HL-60 (cell line): Measurements from ENCODE around the gene ROCK2.

Source experiments
- DNase-seq, 2 experiments: peaks; one replicate each; pipeline ENCODE4 v3.0.0-alpha.2; 2010 to 2020; ENCODE audit warnings: low read depth in 1 of 2, low spot score in 1 of 2
- H3K27ac ChIP-seq: fragments of 250-450 bp; sonication (Bioruptor Pico); replicated peaks from 2 replicates; pipeline ENCODE4 v1.5.1; 2020; ENCODE audit warnings: mild to moderate bottlenecking, moderate library complexity
- H3K27me3 ChIP-seq: fragments of 250-450 bp; sonication (Bioruptor Pico); 2 replicates; pipeline ENCODE4 v1.5.1; 2021; ENCODE audit warnings: mild to moderate bottlenecking, moderate library complexity; ENCODE audit not compliant: insufficient read depth, poor library complexity, severe bottlenecking
- H3K4me3 ChIP-seq: replicated peaks from 2 replicates; pipeline ENCODE4 v1.5.1; 2011; ENCODE audit warnings: mild to moderate bottlenecking, control low read depth, low read length; ENCODE audit not compliant: insufficient read depth
- GABPA ChIP-seq: IDR thresholded peaks from 2 replicates; pipeline ENCODE4 v1.6.1; 2012; ENCODE audit warnings: low read depth
- POLR2AphosphoS5 ChIP-seq: IDR thresholded peaks from 2 replicates; pipeline ENCODE4 v1.6.1; 2012; ENCODE audit warnings: low read depth
- SPI1 ChIP-seq: IDR thresholded peaks from 2 replicates; pipeline ENCODE4 v1.6.1; 2012; ENCODE audit warnings: low read depth, mild to moderate bottlenecking, borderline replicate concordance
- TF ChIP-seq, protein P1 (sequence below): IDR thresholded peaks from 2 replicates; pipeline ENCODE4 v1.6.1; 2012; ENCODE audit warnings: low read depth; ENCODE audit not compliant: insufficient replicate concordance
- TF ChIP-seq, protein P2 (sequence below): IDR thresholded peaks from one replicate; pipeline ENCODE4 v1.5.1; 2011; ENCODE audit warnings: low read length, control low read depth, inconsistent platforms; ENCODE audit not compliant: insufficient read depth

Gene ROCK2

DNA sequence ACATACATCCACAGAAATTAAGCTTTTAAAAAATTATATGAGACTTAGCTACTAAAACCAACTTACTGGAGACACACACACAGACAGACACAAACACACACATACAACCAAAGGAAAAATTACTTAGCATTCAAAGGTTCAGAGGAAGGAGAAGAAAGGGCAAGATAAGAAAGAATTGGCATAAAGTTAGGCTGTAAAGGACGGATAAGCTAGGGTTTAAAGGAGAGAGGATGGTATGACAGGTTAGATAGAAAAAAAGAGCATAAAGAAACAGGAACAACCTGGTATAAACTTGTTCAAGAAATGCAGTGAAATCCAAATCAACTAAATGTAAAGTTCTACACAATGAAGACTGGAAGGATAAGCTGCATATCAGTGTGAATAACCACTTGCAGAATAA is 115.7 kb downstream of the ROCK2 start:
- DNase-seq: no peak
- TF ChIP-seq, protein P1, sequence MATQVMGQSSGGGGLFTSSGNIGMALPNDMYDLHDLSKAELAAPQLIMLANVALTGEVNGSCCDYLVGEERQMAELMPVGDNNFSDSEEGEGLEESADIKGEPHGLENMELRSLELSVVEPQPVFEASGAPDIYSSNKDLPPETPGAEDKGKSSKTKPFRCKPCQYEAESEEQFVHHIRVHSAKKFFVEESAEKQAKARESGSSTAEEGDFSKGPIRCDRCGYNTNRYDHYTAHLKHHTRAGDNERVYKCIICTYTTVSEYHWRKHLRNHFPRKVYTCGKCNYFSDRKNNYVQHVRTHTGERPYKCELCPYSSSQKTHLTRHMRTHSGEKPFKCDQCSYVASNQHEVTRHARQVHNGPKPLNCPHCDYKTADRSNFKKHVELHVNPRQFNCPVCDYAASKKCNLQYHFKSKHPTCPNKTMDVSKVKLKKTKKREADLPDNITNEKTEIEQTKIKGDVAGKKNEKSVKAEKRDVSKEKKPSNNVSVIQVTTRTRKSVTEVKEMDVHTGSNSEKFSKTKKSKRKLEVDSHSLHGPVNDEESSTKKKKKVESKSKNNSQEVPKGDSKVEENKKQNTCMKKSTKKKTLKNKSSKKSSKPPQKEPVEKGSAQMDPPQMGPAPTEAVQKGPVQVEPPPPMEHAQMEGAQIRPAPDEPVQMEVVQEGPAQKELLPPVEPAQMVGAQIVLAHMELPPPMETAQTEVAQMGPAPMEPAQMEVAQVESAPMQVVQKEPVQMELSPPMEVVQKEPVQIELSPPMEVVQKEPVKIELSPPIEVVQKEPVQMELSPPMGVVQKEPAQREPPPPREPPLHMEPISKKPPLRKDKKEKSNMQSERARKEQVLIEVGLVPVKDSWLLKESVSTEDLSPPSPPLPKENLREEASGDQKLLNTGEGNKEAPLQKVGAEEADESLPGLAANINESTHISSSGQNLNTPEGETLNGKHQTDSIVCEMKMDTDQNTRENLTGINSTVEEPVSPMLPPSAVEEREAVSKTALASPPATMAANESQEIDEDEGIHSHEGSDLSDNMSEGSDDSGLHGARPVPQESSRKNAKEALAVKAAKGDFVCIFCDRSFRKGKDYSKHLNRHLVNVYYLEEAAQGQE: no peak
- TF ChIP-seq GABPA (no peak), SPI1 (no peak), POLR2AphosphoS5 (no peak)
- TF ChIP-seq, protein P2, sequence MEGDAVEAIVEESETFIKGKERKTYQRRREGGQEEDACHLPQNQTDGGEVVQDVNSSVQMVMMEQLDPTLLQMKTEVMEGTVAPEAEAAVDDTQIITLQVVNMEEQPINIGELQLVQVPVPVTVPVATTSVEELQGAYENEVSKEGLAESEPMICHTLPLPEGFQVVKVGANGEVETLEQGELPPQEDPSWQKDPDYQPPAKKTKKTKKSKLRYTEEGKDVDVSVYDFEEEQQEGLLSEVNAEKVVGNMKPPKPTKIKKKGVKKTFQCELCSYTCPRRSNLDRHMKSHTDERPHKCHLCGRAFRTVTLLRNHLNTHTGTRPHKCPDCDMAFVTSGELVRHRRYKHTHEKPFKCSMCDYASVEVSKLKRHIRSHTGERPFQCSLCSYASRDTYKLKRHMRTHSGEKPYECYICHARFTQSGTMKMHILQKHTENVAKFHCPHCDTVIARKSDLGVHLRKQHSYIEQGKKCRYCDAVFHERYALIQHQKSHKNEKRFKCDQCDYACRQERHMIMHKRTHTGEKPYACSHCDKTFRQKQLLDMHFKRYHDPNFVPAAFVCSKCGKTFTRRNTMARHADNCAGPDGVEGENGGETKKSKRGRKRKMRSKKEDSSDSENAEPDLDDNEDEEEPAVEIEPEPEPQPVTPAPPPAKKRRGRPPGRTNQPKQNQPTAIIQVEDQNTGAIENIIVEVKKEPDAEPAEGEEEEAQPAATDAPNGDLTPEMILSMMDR: no peak
- no peaks in the 10 kb centered on the region for H3K27me3 ChIP-seq
- H3K27ac ChIP-seq: no peak overlapping the region
- H3K4me3 ChIP-seq: no peak overlapping the region

DNA sequence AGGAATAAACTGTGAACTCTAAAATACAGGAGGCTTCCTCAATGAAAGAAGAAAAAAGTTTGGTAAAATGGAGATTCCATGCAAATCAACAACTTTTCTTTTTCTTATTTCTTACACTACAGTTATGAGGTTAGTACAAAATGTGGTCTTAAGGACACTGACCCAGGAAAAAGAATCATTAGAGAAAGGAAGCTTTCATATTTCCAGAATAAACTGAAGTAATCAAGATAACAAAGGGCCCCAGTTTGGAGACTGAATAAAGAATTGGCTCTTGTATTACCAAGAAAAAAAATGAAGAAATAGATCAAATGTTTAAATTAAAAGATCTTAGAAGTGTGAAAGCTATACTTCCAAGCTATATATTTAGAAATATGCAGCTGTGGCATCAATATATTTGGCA is 116.8 kb downstream of the ROCK2 start:
- TF ChIP-seq, protein P1: no peak
- TF ChIP-seq POLR2AphosphoS5 (no peak), SPI1 (no peak), GABPA (no peak)
- TF ChIP-seq, protein P2: no peak
- no peak overlapping the region for H3K4me3 ChIP-seq
- no peak overlapping the region for H3K27ac ChIP-seq
- no peak for DNase-seq
- H3K27me3 ChIP-seq: no peaks in the 10 kb centered on the region

DNA sequence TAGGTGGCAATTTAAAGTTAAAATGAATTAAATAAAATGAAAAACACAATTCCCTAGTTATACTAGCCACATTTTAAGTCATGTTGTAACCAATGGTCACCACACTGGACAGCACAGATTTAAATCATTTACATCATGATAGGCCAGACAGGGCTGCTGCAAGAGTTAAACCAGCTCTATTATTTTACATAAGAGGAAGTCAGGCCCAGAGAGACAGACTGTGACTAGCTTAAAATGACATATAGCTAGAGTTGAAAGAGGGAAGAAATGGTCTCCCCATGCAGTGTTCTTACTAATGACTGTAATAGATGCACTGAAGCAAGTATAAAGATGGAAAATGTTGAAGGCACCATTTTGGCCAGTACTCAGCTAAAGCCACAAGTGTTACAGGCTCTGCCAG is 119.5 kb downstream of the ROCK2 start:
- no peak overlapping the region for H3K4me3 ChIP-seq
- TF ChIP-seq GABPA: no peak
- peak; percentile 77 for TF ChIP-seq SPI1
- no peak for TF ChIP-seq POLR2AphosphoS5
- H3K27me3 ChIP-seq: no peaks in the 10 kb centered on the region
- H3K27ac ChIP-seq: no peak overlapping the region
- DNase-seq: peak in 1 of 2 experiments; percentile 11

- DNase-seq: no peak
Measured at GRCh38 chr2:11222845-11223244, 121.6 kb downstream of the ROCK2 start.

More at GRCh38 chr2:11222845-11223244, 121.6 kb downstream of the ROCK2 start:
- Histone ChIP-seq H3K27me3 (no peaks in the 10 kb centered on the region), H3K4me3 (no peak overlapping the region), H3K27ac (no peak overlapping the region)
- TF ChIP-seq POLR2AphosphoS5 (no peak), GABPA (no peak), SPI1 (no peak)
- TF ChIP-seq, protein P2: no peak
- TF ChIP-seq, protein P1: no peak
